NT2/D1 (cell line): ENCODE data around the gene BPIFB2.

ENCODE experiments used
- SUZ12 ChIP-seq: IDR thresholded peaks from 2 replicates; pipeline ENCODE4 v1.6.1; 2011; ENCODE audit not compliant: insufficient read length, insufficient read depth; ENCODE audit errors: extremely low read depth
- YY1 ChIP-seq: IDR thresholded peaks from 2 replicates; pipeline ENCODE4 v1.6.1; 2011; ENCODE audit not compliant: insufficient read length, insufficient read depth
- ZNF274 ChIP-seq: IDR thresholded peaks from 2 replicates; pipeline ENCODE4 v1.6.1; 2011; ENCODE audit warnings: mild to moderate bottlenecking, low read depth, low read length

- TF ChIP-seq ZNF274 (no peak), YY1 (no peak), SUZ12 (no peak)
Observed at GRCh38 chr20:32982617-32983458, 24.7 kb upstream of the BPIFB2 start.
